ENCODE measurements around the gene MYO5A. TPM values are rescaled to one million over a fixed set of nuclear protein-coding genes. Genes with fewer than 3 reads are reported as not detected.
"Not testable (repeated sequence)": the region's sequence is repeated elsewhere in the genome, so short reads cannot be mapped to it uniquely, and the experiment has no call there.

The MYO5A gene
- total RNA-seq, 1 experiment from 2014 or later, result 17.6 TPM

GRCh38 chr15:52491472-52491871 is 37.2 kb downstream of the MYO5A start:
- ATAC-seq, result no peak
- no peak overlapping the region for H3K4me3 ChIP-seq (replicated peaks in 1 of 2; ENCODE audit: low read depth in 1 of 2, low read length in 2 of 2)
- TF ChIP-seq SRF (IDR thresholded peaks at IDR 0.05; ENCODE audit: low read depth) (no peak), SIN3A (IDR thresholded peaks at IDR 0.05; ENCODE audit: low read depth) (no peak), EZH2 (IDR thresholded peaks at IDR 0.05) (no peak), ZNF274 (IDR thresholded peaks at IDR 0.05; ENCODE audit: low read depth, low read length) (no peak), FOSL1 (IDR thresholded peaks at IDR 0.05; ENCODE audit: low read depth) (no peak), EZH2phosphoT487 (IDR thresholded peaks at IDR 0.05; ENCODE audit: borderline replicate concordance) (no peak), SP1 (IDR thresholded peaks at IDR 0.05; ENCODE audit: low read depth) (no peak), YY1 (IDR thresholded peaks at IDR 0.05; ENCODE audit: extremely low read depth, insufficient replicate concordance, low read depth, low read length) (no peak), JUND (IDR thresholded peaks at IDR 0.05) (no peak), POLR2AphosphoS5 (IDR thresholded peaks at IDR 0.05; ENCODE audit: low read depth, low read length) (no peak), RAD21 (IDR thresholded peaks at IDR 0.05; ENCODE audit: low read depth) (no peak), REST (IDR thresholded peaks at IDR 0.05; ENCODE audit: low read depth) (no peak)
- TF ChIP-seq, protein P1, sequence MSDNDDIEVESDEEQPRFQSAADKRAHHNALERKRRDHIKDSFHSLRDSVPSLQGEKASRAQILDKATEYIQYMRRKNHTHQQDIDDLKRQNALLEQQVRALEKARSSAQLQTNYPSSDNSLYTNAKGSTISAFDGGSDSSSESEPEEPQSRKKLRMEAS (IDR thresholded peaks at IDR 0.05), result no peak
- TF ChIP-seq, protein P2, sequence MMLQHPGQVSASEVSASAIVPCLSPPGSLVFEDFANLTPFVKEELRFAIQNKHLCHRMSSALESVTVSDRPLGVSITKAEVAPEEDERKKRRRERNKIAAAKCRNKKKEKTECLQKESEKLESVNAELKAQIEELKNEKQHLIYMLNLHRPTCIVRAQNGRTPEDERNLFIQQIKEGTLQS (IDR thresholded peaks at IDR 0.05), result no peak
- TF ChIP-seq, protein P3, sequence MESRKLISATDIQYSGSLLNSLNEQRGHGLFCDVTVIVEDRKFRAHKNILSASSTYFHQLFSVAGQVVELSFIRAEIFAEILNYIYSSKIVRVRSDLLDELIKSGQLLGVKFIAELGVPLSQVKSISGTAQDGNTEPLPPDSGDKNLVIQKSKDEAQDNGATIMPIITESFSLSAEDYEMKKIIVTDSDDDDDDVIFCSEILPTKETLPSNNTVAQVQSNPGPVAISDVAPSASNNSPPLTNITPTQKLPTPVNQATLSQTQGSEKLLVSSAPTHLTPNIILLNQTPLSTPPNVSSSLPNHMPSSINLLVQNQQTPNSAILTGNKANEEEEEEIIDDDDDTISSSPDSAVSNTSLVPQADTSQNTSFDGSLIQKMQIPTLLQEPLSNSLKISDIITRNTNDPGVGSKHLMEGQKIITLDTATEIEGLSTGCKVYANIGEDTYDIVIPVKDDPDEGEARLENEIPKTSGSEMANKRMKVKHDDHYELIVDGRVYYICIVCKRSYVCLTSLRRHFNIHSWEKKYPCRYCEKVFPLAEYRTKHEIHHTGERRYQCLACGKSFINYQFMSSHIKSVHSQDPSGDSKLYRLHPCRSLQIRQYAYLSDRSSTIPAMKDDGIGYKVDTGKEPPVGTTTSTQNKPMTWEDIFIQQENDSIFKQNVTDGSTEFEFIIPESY (IDR thresholded peaks at IDR 0.05; ENCODE audit: extremely low read depth, insufficient replicate concordance, low read length), result no peak
- H4K20me1 ChIP-seq (ENCODE audit: insufficient read depth), result peaks cover 6% of the 10 kb centered on the region; the same call in 1 of the 2 replicates
- H3K79me2 ChIP-seq (ENCODE audit: insufficient read depth, low read length), result no peaks in the 10 kb centered on the region
- ChIA-PET POLR2A (no interaction called here), CTCF (no interaction called here), RAD21 (ENCODE audit: low non-redundant PET in 1 of 2, low total read pairs in 2 of 2, uncharacterized antibody in 2 of 2, unreplicated experiment in 2 of 2) (no interaction called here)
- H3K9ac ChIP-seq (ENCODE audit: low read length), result no peak overlapping the region
- peaks cover 0 to 14% of the 10 kb centered on the region in 2 experiments; a peak in 3 of 4 replicates for H3K4me1 ChIP-seq (ENCODE audit: control insufficient read depth in 1 of 2, insufficient read depth in 2 of 2, low read length in 2 of 2)
- H3K9me2 ChIP-seq (ENCODE audit: insufficient read depth), result no peaks in the 10 kb centered on the region
- H3K4me2 ChIP-seq (ENCODE audit: low read length), result no peak overlapping the region
- intact Hi-C loops (cut with micrococcal nuclease), result no loop called here
- H2AFZ ChIP-seq (ENCODE audit: low read depth, low read length, poor library complexity, severe bottlenecking), result no peak overlapping the region
- no peak for DNase-seq (ENCODE audit: low read depth, low spot score)
- H3K27me3 ChIP-seq (ENCODE audit: insufficient read depth, low read length), result no peaks in the 10 kb centered on the region
- H3K36me3 ChIP-seq (ENCODE audit: control insufficient read depth in 1 of 2, insufficient read depth in 2 of 2, low read length in 2 of 2), result no peaks in the 10 kb centered on the region
- no peaks in the 10 kb centered on the region for H3K9me3 ChIP-seq (ENCODE audit: control insufficient read depth in 1 of 2, insufficient read depth in 1 of 2, low read depth in 1 of 2, low read length in 2 of 2)
- no TSS peak for BruUV-seq (replicated peaks)
- no peak overlapping the region for H3K27ac ChIP-seq (ENCODE audit: low read depth, low read length)

DNA sequence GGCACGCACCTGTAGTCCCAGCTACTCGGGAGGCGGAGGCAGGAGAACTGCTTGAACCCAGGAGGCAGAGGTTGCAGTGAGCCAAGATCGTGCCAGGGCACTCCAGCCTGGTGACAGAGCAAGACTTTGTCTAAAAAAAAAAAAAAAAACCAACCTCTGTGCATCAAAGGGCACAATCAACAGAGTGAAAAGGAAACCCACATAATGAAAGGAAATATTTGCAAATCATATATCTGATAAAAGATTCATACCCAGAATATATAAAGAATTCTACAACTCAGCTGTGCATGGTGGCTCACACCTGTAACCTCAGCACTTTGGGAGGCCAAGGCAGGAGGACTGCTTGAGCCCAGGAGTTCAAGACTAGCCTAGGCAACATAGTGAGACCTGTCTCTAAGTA is 39.2 kb downstream of the MYO5A start:
- intact Hi-C loops (cut with micrococcal nuclease); CTCF ChIA-PET; H3K4me2 ChIP-seq (ENCODE audit: low read length); H3K79me2 ChIP-seq (ENCODE audit: insufficient read depth, low read length); DNase-seq (ENCODE audit: low read depth, low spot score); POLR2A ChIA-PET; H3K9me3 ChIP-seq (ENCODE audit: control insufficient read depth in 1 of 2, insufficient read depth in 1 of 2, low read depth in 1 of 2, low read length in 2 of 2); H2AFZ ChIP-seq (ENCODE audit: low read depth, low read length, poor library complexity, severe bottlenecking); ATAC-seq; H3K4me1 ChIP-seq (ENCODE audit: control insufficient read depth in 1 of 2, insufficient read depth in 2 of 2, low read length in 2 of 2); BruUV-seq (replicated peaks); H4K20me1 ChIP-seq (ENCODE audit: insufficient read depth); H3K27me3 ChIP-seq (ENCODE audit: insufficient read depth, low read length); H3K9ac ChIP-seq (ENCODE audit: low read length); H3K4me3 ChIP-seq (replicated peaks in 1 of 2; ENCODE audit: low read depth in 1 of 2, low read length in 2 of 2); H3K27ac ChIP-seq (ENCODE audit: low read depth, low read length); H3K36me3 ChIP-seq (ENCODE audit: control insufficient read depth in 1 of 2, insufficient read depth in 2 of 2, low read length in 2 of 2); H3K9me2 ChIP-seq (ENCODE audit: insufficient read depth); RAD21 ChIA-PET (ENCODE audit: low non-redundant PET in 1 of 2, low total read pairs in 2 of 2, uncharacterized antibody in 2 of 2, unreplicated experiment in 2 of 2): not testable (repeated sequence)

Measured in HCT116 (cell line).